Kidney (tissue), 22 donors: Measurements from ENCODE around the gene DCX. TPM values are rescaled to one million over a fixed set of nuclear protein-coding genes. Genes with fewer than 3 reads are reported as not detected.
A peak's percentile ranks its signal among the peaks of the same experiment; 100 is the strongest.

Experiments
- DNase-seq, 5 donors: peaks; one replicate each; pipeline ENCODE4 v3.0.0-alpha.2; 2013 to 2020
- FAIRE-seq: peaks from 2 replicates; lab custom pipeline; 2012; peaks lifted over from hg19 to GRCh38; lab: Jason Lieb, UNC
- H3K27ac ChIP-seq, 2 donors: one replicate each; pipeline ENCODE4 v1.7.0; 2013; ENCODE audit warnings: low read depth in 2 of 2, low read length in 2 of 2, inconsistent platforms in 1 of 2
- H3K27me3 ChIP-seq: one replicate; pipeline ENCODE4 v1.7.1; 2013; ENCODE audit warnings: low read length, inconsistent platforms; ENCODE audit not compliant: control insufficient read depth, insufficient read depth
- H3K36me3 ChIP-seq, 3 donors: one replicate each; pipeline versions ENCODE4 v1.7.0 to v1.7.1; 2013; ENCODE audit warnings: low read length in 3 of 3, control low read depth in 1 of 3, inconsistent platforms in 1 of 3; ENCODE audit not compliant: insufficient read depth in 3 of 3, control insufficient read depth in 2 of 3
- H3K4me1 ChIP-seq, 3 donors: one replicate each; pipeline versions ENCODE4 v1.7.0 to v1.7.1; 2013; ENCODE audit warnings: low read length in 3 of 3, inconsistent platforms in 1 of 3, low read depth in 1 of 3; ENCODE audit not compliant: control insufficient read depth in 2 of 3, insufficient read depth in 2 of 3
- H3K4me3 ChIP-seq, 3 donors: one replicate each; pipeline versions ENCODE4 v1.7.0 to v1.8.1; 2013; ENCODE audit warnings: low read length in 3 of 3, control low read depth in 1 of 3, inconsistent platforms in 1 of 3
- H3K9ac ChIP-seq, 3 donors: one replicate each; pipeline versions ENCODE4 v1.7.0 to v1.7.1; 2013; ENCODE audit warnings: low read length in 3 of 3, control low read depth in 1 of 3, inconsistent platforms in 1 of 3
- H3K9me3 ChIP-seq, 3 donors: one replicate each; pipeline versions ENCODE4 v1.7.0 to v1.7.1; 2013; ENCODE audit warnings: low read length in 3 of 3, control low read depth in 1 of 3, inconsistent platforms in 1 of 3; ENCODE audit not compliant: control insufficient read depth in 2 of 3, insufficient read depth in 1 of 3
- intact Hi-C: fragments of 100-400 bp; cut with DNase I; formaldehyde crosslinking; loops from one replicate; pipeline ENCODE4 v1.11.1; 2022
- long read RNA-seq, 10 donors: library from polyadenylated mRNA in 1 of 10; unstranded in 1 of 10; transcript quantifications; one replicate each; pipeline ENCODE4 v2.0.0 and lab custom pipeline, GENCODE V29; 2021 to 2026
- polyA plus RNA-seq: library from polyadenylated mRNA; stranded (reverse); fragments of 350-450 nt; fragmentation: Illumina TruSeq; extraction: RNeasy Lipid Tissue Mini Kit (QIAGEN cat#74804); gene quantifications from one replicate; pipeline ENCODE4 v1.2.3, GENCODE V29; 2014; ENCODE audit warnings: low read depth, low replicate concordance; ENCODE audit not compliant: insufficient read depth
- total RNA-seq: library from RNA; stranded (reverse); fragmentation: NEBNext Ultra II Directional; extraction: Animal tissue kit (Norgen Biotek cat#: 25700); gene quantifications from one replicate; pipeline ENCODE4 v1.2.1, GENCODE V29; 2021
- TF ChIP-seq, protein P1 (sequence below): IDR thresholded peaks from 3 replicates; pipeline ENCODE4 v1.5.1; 2012; ENCODE audit warnings: mild to moderate bottlenecking, moderate library complexity, borderline replicate concordance; ENCODE audit not compliant: insufficient read depth; ENCODE audit errors: extremely low read depth
- donor health status: control.
- donor health status: control.
- donor health status: control.
- donor health status: control.
- donor health status: control.
- donor health status: DM: yes; HTN: yes; CAD: no.
- donor health status: Normal renal cell carcinoma (clear cell type).

DCX gene
- total RNA-seq = 0.09 TPM
- polyA plus RNA-seq = not detected
- long read RNA-seq, donor 1 = 0 reads
- long read RNA-seq, donor 2 = 0 reads
- long read RNA-seq, donor 3 = 0 reads
- long read RNA-seq, donor 4 = 0 reads
- long read RNA-seq, donor 5 = 0 reads
- long read RNA-seq, donor 6 = 0 reads
- long read RNA-seq, donor 7 = 0 reads
- long read RNA-seq, donor 8 = 0 reads
- long read RNA-seq, donor 9 = 0 reads
- long read RNA-seq, donor 10 = 0 reads

GRCh38 chrX:111411983-111412382, at the start of gene DCX:
DCX (minus strand) TSS chrX:111412192; CDS start chrX:111410398, 1,794 bp downstream.
- FAIRE-seq (no peak), DNase-seq (peak in 1 of 5 donors; percentile 1)
- no peaks in the 10 kb centered on the region for H3K36me3 ChIP-seq
- TF ChIP-seq, protein P1, sequence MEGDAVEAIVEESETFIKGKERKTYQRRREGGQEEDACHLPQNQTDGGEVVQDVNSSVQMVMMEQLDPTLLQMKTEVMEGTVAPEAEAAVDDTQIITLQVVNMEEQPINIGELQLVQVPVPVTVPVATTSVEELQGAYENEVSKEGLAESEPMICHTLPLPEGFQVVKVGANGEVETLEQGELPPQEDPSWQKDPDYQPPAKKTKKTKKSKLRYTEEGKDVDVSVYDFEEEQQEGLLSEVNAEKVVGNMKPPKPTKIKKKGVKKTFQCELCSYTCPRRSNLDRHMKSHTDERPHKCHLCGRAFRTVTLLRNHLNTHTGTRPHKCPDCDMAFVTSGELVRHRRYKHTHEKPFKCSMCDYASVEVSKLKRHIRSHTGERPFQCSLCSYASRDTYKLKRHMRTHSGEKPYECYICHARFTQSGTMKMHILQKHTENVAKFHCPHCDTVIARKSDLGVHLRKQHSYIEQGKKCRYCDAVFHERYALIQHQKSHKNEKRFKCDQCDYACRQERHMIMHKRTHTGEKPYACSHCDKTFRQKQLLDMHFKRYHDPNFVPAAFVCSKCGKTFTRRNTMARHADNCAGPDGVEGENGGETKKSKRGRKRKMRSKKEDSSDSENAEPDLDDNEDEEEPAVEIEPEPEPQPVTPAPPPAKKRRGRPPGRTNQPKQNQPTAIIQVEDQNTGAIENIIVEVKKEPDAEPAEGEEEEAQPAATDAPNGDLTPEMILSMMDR = no peak
- intact Hi-C loops = no loop called here
- no peaks in the 10 kb centered on the region for H3K9me3 ChIP-seq
- no peaks in the 10 kb centered on the region for H3K4me1 ChIP-seq
- H3K9ac ChIP-seq = no peak within 1 kb of the TSS
- H3K27me3 ChIP-seq = peaks cover 4% of the 10 kb centered on the region
- H3K27ac ChIP-seq = no peak within 1 kb of the TSS
- no peak within 1 kb of the TSS for H3K4me3 ChIP-seq

GRCh38 chrX:111460607-111461006, 48.6 kb upstream of the DCX start:
- intact Hi-C loops = no loop called here
- H3K4me1 ChIP-seq = no peaks in the 10 kb centered on the region
- no peaks in the 10 kb centered on the region for H3K27me3 ChIP-seq
- no peak overlapping the region for H3K27ac ChIP-seq
- H3K4me3 ChIP-seq = no peak overlapping the region
- TF ChIP-seq, protein P1 = no peak
- DNase-seq (no peak), FAIRE-seq (no peak)
- no peaks in the 10 kb centered on the region for H3K9me3 ChIP-seq
- H3K36me3 ChIP-seq = no peaks in the 10 kb centered on the region
- no peak overlapping the region for H3K9ac ChIP-seq

- H3K27me3 ChIP-seq = no peaks in the 10 kb centered on the region
- FAIRE-seq (no peak), DNase-seq (peak in 3 of 5 donors; percentile 11 to 32 (median 14))
- H3K4me3 ChIP-seq = no peak overlapping the region
- no peaks in the 10 kb centered on the region for H3K4me1 ChIP-seq
- no peaks in the 10 kb centered on the region for H3K36me3 ChIP-seq
- no peak overlapping the region for H3K27ac ChIP-seq
- no peak overlapping the region for H3K9ac ChIP-seq
- intact Hi-C loops = no loop called here
- TF ChIP-seq, protein P1 = peak; percentile 1
- H3K9me3 ChIP-seq = no peaks in the 10 kb centered on the region
Observed at GRCh38 chrX:111447298-111447697, 35.3 kb upstream of the DCX start.
